ENCODE results near the gene ACER3.
A peak's percentile ranks its signal among the peaks of the same experiment; 100 is the strongest.
"Not testable (repeated sequence)": the region's sequence is repeated elsewhere in the genome, so short reads cannot be mapped to it uniquely, and the experiment has no call there.

Gene ACER3

DNA sequence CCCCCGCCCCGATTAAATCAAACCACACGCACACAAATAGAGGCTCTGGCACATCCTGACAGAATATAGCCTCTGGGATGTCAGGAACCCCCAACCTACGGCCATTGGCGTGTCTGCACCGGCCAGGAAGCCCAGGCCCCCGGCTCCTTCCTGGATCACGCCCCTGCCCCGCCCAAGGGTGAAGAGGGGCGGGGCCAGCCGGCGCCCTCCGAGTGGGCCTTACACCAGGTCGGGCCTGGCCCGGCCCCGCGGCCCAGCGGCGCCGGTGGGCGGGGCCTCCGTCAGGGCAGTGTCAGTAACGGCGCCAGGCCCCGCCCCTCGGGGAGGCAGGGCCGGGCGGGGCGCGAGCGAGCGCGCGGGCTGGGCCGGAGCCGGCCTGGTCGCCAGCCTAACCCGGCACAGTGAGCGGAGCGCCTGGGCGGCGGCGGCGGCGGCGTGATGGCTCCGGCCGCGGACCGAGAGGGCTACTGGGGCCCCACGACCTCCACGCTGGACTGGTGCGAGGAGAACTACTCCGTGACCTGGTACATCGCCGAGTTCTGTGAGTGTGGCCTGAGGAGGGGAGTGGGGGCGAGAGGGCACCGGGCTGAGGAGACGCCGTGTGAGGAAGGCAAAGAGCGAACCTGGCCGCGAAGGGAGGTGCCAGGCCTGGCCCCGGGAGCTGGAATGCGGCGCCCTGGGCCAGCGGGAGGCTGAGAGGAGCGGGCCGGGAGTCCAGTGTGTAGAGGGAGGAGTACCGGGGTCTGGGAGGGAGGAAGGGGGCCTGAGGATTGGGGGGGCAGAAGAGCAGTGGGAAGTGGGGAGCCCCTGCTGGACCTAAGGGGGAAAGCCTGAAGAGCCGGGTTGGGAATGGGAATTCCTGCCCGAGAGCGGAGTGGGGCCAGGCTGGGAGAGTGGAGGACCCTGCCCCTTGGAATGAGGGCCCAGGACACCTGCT lies at the start of gene ACER3:
ACER3 (plus strand) TSS at position 380 of the 937 bp plus-strand sequence; CDS start at position 439, 59 bp downstream.
- peak; percentile 84 for DNase-seq (ENCODE audit: low spot score)

DNA sequence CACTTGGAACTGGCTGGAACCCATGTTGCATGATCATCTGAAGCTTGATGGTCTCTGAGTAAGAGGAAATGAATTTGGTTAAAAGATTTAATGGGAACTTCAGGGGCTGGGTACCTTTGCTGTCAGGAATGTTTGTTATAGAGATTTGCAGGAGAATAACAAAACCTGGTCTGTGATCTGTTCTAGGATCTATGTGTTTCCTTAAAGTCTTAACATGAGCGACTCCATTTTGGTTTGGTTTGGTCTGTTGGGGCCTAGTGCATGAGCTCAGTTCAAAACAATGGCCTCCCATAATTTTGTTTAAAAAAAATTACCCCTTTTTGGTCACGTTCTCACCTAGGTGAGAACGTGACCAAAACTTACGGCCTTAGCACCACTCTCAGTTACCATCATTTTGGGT lies 49.5 kb upstream of the ACER3 start:
- DNase-seq (ENCODE audit: low spot score), result no peak

DNA sequence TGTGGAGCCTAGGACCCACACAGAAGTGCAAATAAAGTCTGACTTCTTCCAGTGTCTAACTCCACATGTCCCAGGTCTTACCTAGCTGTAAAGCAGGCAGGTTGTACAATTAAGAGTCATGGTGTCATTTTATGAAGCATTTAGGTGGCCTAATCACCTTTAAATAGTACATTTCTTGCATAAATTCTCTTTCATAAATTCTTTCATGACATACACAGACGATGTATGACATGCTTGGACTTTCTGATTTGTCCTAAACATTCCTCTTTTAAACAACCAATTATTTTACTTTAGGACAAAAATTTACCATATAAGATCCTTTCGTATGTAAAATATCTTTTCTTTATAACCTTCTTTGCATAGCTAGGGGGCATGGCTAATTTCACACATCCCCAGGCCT lies 46.3 kb upstream of the ACER3 start:
- no peak for DNase-seq (ENCODE audit: low spot score)

DNA sequence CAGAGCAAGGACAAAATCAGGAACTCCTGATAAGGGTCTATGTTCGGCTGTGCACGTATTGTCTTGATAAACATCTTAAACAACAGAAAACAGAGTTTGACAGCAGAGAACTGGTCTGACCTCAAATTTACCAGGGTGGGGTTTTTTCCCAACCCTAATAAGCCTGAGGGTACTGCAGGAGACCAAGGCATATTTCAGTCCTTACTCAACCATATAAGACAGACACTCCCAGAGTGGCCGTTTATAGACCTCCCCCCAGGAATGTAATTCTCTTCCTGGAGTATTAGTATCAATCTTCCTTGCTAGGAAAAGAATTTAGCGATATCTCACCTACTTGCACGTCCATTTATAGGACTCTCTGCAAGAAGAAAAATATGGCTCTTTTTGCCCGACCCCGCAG lies 45.0 kb upstream of the ACER3 start:
- not testable (repeated sequence) for DNase-seq (ENCODE audit: low spot score)

DNA sequence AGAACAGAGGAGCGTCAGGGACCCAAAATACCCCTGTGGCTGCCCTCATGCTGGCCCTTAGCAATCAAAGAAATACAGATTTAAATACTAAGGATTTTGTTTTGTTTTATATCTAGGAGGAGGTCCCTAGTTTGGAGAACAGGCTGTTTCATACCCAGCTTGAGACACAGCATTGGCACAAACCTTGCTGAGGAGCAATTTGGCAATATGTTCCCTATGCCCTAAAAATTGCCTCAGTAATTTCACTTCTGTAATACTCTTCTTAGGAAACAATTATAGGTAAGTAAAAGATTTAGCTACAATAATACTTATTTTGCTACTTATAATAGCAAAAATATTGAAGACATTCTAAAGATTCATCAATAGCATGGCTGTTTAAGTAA lies 40.5 kb upstream of the ACER3 start:
- DNase-seq (ENCODE audit: low spot score), result no peak

DNA sequence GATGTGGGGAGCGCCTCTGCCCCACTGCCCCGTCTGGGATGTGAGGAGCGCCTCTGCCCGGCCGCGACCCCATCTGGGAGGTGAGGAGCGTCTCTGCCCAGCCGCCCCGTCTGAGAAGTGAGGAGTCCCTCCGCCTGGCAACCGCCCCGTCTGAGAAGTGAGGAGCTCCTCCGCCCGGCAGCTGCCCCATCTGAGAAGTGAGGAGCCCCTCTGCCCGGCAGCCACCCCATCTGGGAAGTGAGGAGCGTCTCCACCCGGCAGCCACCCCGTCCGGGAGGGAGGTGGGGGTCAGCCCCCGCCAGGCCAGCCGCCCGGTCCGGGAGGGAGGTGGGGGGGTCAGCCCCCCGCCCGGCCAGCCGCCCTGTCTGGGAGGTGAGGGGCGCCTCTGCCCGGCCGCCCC lies 39.3 kb upstream of the ACER3 start:
- not testable (repeated sequence) for DNase-seq (ENCODE audit: low spot score)

DNA sequence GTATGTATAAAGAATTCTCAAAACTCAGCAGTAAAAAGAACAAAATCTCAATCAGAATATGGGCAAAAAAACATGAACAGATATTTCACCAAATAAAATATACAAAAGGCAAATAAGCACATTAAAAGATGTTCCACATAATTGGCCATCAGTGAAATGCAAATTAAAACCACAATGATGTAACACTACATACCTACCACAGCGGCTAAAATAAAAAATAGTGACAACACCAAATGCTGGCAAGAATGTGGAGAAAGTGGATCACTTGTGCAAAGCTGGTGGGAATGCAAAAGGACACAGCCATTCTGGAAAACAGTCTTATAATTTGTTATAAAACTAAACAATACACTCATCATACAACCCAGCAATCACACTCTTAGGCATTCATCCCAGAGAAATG lies 38.3 kb upstream of the ACER3 start:
- DNase-seq (ENCODE audit: low spot score), result no peak

DNA sequence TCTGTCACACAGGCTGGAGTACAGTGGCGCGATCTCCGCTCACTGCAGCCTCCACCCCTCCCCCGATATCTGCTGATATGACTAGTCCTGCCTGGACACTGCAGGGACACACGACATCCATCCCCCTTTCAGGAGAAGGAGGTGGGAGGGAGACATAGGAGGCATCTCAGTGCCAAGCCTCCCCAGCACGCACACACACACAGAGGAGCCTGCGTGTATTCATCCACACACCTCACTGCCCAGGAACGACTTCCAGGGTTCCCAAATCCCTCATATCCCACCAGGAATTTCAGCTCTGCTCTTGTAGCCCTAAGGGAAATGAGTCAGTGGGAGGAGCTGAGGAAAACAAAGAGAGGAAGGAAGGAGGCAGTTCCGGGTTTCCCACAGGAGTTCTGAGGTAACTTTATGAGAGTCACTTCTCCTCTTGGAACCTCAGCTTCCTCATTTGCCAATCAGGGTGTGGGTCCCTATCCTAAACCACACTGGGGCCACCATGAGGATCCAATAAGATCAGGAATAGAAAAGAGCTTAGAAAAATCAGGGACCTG lies 37.2 kb upstream of the ACER3 start:
- DNase-seq (ENCODE audit: low spot score), result no peak

DNA sequence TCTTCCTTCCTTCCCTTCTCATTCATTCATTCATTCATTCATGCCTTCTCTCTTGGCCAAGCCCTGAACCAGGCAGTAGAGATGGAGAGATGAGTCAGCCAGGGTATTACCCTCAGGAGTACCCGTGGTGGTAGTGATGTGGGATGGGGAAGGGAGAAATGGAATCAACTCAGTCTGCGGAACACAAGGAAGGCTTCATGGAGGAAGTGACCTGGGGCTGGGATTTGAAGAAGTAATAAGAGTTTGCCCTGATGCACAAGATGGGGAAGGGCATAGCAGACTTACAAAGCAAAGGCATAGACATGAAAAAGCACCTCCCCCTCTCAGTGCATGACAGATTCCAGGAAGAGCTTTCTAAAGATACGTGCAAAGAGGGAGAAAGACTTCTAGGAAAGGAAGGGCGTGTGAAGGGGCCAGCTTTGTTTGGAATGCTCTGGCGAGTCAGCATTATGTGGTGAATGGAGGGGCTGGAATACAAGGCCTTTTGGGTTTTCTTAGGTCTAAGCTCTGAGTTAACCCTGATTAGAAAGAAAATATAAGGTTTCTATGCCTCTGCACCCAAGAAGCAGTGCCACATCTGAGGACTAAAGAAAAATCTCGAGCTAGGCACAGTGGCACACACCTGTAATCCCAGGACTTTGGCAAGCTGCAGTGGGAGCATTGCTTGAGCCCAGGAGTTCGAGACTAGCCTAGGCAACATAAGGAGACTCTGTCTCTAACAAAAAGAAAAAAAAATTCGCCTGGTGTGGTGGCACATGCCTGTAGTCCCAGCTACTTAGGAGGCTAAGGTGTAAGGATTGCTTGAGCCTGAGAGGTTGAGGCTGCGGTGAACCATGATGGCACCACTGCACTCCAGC lies 36.4 kb upstream of the ACER3 start:
- DNase-seq (ENCODE audit: low spot score), result no peak

DNA sequence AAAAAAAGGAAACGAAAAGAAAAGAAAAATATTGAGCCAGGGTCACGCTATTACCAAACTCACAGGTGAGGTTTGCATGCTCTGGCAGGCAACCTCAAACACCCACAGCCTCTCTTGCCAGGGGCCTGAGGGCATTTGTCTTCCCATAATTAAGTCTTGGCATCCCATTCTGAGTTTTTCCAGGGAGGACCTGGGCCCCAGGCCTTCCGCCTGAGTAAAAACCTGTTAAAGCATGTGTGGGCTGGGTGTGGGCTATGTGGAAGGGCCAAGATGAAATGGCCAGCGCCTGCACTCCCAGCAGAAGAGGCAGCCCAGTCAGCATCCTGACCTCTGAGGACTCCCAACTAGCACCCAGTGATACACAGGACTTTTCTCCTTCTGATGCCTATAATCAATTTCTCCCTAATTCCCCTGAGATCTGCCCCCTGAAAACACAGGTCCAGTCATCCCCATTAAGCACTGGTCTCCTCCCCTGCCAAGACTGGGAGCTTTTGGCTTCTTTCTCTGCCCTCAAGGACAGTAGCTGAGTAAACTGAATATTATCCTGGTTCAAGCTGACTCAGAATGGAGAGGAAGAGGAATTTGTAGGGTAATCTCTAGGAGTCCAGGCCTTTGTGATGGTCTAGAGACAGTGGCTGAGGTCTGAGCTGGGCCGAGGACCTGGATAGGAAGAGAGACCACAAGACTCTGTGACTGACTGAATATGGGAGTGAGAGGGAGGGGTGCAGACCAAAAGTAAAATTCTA lies 35.6 kb upstream of the ACER3 start:
- DNase-seq (ENCODE audit: low spot score), result no peak

DNA sequence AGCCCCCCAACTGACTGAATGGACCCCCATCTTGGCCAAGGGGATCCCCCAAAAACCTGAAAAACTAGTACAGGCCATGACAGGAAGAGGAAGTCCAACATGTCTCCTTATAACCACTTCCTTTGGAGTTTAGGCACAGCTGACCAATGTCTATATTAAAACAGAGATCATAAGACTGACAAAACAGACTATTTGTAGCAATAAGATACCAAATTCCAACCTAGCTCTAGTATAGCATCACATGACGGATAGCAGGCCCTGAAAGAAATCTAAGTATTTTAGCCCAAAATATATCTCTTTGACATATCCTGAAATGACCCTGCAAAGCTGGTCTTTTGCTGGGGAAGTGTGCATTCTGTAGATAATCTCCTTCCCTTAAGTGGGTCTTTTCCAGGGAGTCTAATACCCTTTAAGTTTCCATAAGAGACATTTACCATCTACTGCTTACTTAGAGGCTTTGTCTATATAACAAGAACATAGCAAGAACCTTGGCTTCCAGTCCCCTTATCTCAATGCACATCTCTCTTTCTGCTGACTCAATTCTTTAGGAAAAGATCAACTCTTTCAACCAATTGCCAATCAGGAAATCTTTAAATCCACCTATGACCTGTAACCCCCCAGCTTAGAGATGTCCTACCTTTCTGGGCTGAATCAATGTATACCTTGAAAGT lies 34.9 kb upstream of the ACER3 start:
- DNase-seq (ENCODE audit: low spot score), result no peak

DNA sequence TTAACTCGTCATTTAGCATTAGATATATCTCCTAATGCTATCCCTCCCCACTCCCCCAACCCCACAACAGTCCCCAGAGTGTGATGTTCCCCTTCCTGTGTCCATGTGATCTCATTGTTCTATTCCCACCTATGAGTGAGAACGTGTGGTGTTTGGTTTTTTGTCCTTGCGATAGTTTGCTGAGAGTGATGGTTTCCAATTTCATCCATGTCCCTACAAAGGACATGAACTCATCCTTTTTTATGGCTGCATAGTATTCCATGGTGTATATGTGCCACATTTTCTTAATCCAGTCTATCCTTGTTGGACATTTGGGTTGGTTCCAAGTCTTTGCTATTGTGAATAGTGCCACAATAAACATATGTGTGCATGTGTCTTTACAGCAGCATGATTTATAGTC lies 34.2 kb upstream of the ACER3 start:
- not testable (repeated sequence) for DNase-seq (ENCODE audit: low spot score)

DNA sequence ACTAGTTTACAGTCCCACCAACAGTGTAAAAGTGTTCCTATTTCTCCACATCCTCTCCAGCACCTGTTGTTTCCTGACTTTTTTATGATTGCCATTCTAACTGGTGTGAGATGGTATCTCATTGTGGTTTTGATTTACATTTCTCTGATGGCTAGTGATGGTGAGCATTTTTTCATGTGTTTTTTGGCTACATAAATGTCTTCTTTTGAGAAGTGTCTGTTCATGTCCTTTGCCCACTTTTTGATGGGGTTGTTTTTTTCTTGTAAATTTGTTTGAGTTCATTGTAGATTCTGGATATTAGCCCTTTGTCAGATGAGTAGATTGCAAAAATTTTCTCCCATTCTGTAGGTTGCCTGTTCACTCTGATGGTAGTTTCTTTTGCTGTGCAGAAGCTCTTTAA lies 33.7 kb upstream of the ACER3 start:
- not testable (repeated sequence) for DNase-seq (ENCODE audit: low spot score)

DNA sequence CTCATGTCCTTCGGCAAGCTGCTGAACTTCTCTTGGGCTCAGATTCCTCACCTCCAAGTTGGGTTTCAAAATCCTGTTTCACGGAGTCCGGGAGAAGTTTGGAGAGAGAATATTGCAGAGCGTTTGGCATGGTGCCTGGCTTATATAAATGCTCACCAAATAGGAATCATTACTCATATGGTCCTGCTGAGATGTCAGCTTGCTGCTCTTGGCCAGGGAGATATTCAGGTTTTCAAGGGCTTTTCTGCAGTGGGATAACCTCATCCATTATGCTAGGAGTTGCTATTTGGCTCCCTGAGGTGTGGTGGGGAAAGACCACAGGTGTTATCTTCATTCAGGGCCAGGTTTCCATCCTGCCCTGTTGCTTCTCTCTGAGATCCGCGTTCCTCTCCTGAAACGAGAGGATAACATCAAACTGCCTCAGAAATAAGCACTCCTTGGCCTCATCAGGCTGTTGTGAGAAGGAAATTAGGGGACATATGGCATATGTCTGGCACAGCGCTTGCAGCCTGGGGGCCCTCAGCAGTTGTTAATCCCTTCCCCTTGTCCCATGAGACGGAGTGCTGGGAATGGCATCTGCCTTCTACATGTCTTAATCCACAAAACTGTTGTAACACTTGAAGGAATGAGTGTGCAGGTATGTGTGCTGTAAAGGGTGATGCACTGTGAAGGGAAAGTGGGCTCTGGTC lies 29.9 kb upstream of the ACER3 start:
- peak; percentile 95 for DNase-seq (ENCODE audit: low spot score)

DNA sequence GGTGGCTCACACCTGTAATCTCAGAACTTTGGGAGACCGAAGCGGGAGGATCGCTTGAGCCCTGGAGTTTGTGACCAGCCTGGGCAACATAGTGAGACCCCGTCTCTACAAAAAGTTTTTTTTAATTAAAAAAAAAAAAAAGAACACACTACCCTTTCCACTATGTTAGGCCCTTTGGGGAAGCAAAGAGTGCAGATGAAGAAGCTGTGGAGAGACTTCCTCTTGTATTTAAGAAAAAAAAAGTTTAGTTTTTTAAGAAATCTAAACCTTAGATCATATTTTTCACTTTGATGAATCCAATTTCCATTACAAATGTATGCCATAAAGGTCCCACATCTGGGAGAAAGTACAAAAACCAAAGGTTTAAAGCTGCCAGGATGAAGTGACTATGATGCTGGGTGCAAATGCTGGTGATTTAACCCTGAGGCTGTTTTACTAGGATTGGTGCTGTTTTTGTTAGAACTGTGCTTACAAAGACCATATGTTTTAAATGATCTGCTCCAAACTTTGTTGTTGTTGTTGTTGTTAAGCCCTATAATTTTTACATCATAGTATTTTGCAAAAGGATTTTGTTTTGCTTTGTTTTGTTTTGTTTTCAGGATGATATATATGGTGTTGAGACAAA lies 28.9 kb upstream of the ACER3 start:
- no peak for DNase-seq (ENCODE audit: low spot score)

DNA sequence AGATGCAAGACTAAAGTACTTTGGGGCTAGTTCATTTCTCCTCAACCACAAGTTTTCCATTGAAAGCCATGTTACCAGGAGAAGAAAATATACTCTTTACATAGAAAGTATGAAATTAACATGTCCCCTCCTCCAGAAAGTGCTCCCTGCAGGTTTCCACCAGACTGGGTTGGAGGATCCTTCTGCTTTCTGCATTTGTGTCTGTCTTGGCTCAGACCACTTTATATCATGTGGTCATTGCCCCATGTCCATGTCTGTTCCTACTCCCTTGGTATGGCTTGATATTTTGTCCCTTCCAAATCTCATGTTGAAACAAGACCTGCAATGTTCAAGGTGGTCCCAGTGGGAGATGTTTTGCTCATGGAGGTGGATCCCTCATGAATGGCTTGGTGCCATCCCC lies 28.4 kb upstream of the ACER3 start:
- no peak for DNase-seq (ENCODE audit: low spot score)

DNA sequence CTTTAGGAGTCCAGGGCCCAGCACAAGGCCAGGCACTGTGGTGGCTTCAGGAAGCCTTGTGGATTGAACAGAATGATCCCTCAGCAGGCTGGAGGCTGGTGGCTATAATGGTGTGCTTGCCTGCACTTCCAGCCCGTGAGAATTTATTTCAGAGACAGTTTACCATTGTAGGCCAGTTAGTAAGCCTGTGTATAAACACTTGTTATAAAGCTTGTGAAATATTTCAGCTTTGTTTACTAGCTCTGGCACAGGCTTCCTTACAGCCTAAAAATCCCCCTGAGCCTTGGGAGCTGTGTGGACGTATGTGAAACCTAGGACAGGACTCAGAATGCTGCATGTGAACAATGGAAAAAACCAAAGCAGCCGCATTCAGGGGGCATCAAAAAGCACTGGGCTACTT lies 26.6 kb upstream of the ACER3 start:
- DNase-seq (ENCODE audit: low spot score), result no peak

DNA sequence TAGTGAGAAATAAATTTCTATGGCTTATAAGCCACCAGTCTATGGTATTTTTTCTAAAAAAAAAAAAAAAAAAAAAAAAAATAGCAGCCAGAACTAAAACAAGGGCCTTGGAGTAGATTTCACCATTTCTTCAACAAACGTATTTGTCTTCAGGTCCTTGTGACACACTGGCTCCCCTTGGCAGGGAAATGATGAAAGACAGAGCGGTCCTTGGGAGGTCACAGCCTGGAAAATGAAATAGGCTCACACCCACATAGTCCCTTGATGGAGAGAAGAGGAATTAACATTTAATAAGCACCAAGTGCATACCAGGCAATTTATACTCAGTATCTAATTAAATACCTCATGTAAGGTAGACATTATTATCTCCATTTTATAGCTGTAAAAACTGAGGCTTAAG lies 25.7 kb upstream of the ACER3 start:
- DNase-seq (ENCODE audit: low spot score), result no peak

DNA sequence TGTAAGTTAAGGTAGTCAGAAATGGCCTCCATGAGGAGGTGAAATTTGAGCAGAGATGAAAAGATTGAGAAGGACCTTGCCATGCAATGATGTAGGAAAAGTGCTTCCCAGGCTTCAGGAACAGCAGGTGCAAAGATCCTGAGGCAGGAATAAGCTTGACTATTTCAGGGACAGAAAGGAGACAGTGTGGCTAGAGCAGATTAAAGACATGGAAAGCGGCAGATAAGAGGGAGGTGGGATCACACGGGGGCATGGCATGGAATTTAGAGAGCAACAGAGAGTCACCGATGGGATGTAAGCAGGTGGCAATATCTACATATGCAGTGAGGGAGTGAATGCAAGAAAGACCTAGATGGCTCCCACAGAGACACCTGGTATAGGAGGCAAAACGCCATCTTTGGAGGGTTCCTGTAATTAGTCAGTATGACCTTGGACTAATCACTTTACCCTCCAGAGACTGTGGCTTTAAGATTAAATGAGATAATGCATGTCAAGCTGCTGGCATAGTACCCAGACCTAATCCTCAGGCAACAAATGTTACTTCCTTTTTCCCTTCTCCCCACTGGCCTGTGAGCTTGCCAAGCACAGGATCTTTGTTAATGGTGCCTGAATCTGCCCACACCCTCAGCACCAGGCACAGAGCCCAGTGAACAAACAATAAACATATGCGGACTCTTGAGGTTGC lies 24.6 kb upstream of the ACER3 start:
- peak; percentile 93 for DNase-seq (ENCODE audit: low spot score)
